H4 (cell line): Measurements from ENCODE around the gene ITPA. TPM values are rescaled to one million over a fixed set of nuclear protein-coding genes. Genes with fewer than 3 reads are reported as not detected.

Source experiments
- DNase-seq: peaks from one replicate; pipeline ENCODE4 v3.0.0-alpha.2; 2015; ENCODE audit warnings: low spot score
- total RNA-seq: library from RNA; depleted of rRNA; stranded (reverse); fragments of >200 nt; shearing (Covaris generic); gene quantifications from 2 replicates; pipeline ENCODE4 v1.2.3, GENCODE V29; 2014; rRNA removed

The ITPA gene
- total RNA-seq = 55.6 and 70.1 TPM in 2 replicates

DNA sequence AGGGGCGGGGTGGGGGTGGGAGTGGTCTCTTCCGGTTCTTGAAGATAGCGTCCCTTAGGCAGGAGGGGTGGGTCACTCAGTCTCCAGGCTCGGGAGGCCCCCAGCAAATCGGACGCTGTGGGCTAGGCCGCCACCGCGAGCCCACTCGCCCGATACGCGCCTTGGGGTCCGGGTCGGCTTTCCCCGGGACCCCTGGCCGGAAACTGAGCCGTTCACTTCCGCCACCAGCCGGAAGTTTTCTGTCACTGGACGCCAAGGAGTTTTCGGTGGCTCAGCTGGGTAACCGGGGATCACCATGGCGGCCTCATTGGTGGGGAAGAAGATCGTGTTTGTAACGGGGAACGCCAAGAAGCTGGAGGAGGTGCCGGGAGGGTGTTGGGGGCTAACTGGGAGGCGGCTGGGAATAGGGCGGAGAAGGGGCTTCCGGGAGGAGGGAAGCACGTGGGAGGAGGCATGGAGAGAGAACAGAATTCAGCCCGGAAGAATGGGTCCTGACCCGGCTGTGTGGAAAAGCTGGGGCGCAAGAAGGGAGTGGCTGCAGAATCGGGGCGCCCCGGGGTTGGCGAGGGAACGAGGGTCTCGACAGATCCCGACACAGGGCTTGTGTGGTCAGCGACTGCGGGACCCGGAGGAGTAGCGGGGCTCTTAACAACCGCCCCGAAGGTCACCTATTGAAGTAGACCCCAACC is at the start of gene ITPA:
TSS of gene ITPA (plus strand) at position 242 of the 689 bp plus-strand sequence. CDS start at position 296, 54 bp downstream.
- no peak for DNase-seq

DNA sequence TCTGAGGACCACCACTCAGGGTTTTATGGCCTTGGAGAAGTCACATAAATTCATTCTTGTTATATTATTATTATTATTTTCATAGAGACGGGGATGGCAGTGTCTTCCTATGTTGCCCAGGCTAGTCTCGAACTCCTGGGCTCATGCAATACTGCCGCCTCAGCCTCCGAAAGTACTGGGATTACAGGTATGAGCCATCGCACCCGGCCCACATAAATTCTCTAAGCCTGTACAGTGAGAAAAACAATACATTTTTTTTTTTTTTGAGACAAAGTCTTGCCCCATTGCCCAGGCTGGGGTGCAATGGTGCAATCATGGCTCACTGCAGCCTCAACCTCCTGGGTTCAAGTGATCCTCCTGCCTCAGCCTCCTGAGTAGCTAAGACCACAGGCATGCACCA is 48.9 kb upstream of the ITPA start:
- no peak for DNase-seq

DNA sequence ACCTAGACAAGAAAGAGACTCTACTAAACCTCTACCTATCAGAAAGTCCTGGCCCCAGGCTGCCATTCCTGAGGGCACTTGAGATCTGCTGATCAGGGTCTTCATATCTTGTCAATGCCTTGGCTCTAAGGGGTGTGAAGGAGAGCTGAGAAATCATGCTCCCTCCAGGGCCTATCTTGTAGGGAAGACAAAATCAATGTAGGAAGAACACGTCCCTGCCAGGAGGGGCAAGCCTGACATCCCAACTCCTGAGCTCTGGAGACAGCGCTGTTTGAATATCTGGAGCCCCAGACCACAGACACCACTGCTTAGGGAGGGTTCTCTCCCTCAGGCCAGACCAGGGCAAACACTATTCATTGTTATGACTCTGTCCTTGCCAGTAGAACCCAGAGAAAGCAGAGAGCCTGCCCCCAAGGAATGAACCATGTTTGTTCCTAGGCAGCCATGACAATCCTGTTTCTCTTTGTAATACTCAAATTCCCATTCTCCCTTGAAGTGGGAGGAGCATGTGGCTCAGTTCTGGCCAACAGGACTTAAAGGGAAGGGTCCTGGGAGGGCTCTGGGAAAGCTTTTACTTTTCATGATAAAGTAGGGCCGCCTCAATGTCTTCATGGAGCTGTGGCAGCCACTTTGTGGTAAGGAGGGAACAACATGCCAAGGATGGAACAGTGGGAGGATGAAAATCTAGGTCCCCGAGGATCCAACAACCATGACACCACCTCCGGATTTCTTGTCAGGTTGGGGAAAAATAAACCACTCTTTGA is 47.8 kb upstream of the ITPA start:
- DNase-seq = no peak

DNA sequence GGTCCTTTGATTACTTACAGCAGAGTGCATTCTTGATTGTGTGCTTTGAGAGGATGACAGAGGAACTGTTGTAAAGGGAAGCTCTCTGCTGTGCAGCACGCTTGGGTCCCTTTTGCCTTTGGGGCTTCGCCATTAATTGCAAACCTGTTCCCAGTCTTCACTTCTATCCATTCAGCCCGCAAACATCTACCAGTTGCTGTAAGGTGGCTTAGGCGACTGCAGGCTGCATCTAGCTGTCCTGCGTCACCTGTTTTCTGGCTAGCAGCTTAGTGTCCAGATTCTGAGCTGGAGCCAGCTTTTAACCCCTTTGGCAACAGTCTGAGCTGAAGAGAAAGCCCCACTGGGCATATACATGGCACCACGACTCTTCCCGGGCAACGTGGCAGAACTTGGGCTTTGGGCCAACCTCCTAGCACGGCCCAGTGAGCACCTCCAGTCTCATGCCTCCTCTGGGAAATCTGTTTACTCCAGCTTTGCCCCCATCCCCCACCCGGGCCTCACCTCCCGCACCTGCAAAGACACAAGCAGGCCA is 47.2 kb upstream of the ITPA start:
- DNase-seq = no peak

DNA sequence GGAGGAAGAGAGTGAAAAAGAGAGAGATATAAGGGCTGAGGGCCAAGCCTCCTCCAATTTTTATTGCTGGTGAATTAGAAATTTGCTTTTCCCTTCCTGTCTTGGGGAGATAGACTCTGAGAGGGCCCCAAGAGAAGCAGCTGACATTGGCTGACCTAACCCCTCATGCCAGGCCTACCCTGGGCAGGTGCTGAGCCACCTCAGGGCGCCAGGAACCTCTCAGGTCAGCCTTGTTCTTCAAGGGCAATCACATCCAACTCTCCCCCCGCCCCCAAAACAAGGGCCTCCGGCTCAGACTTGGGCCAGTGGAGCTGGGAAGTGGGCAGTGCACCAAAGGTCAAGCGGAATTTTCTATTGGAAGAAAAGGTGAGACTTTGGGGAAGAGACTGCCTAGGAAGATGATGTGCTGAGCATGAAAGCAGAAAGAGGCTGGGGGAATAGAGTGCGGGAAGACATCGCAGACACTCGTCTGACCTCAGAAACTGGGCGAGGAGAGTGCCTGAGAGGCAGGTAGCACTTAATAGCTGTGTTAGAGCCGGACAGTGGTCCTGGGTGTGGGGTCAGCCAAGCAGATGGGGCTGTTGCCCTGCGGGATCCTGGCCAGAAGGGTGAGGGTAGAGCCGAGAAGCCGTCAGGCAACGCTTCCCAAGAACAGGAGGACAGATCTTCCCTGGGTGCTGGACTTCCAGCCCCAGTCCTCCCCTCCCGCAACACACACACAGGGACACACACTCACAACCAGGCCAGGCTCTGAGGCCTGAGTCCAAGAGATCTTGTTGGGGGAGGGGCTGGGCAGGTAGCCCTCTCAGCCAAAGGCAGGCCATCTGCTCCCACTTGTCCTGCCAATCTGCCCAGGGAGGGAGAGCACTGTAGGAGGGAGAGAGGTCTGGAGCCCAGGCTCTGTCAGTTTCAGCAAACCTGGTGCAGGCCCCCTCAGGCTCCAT is 45.9 kb upstream of the ITPA start:
- DNase-seq = no peak

DNA sequence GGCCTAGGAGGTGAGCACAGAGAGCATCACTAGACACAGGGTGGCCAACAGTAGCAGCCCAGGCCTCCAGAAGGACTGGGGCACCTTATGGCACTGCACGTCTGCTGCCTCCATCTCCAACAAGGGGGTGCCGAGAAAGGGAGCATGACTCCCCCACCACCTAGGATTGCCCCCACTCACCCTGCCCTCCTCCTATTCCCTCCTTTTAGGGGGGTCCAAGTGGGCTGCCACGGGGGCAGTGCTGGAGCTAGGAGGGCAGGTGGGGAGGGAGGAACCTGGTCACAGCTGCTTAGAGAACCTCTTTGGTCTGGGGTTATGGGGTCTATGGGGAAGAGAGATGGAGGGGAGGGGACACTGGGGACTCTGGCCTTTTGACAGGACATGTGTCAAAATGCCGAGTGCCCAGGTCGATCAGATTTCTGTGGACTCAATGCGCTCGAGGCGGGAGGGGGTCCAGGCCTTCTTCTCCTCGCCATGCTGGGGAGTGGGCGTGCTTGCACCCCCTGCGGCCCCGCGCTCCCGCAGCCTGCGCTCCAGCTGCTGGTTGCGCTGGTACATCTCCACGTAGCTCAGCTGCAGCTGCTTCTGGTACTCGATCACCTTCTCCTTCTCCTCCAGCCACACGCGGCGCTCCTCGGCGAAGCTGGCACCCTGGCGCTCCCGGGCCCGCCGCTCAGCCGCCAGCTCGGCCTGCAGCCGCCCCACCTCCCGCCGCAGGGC is 45.1 kb upstream of the ITPA start:
- DNase-seq = no peak

DNA sequence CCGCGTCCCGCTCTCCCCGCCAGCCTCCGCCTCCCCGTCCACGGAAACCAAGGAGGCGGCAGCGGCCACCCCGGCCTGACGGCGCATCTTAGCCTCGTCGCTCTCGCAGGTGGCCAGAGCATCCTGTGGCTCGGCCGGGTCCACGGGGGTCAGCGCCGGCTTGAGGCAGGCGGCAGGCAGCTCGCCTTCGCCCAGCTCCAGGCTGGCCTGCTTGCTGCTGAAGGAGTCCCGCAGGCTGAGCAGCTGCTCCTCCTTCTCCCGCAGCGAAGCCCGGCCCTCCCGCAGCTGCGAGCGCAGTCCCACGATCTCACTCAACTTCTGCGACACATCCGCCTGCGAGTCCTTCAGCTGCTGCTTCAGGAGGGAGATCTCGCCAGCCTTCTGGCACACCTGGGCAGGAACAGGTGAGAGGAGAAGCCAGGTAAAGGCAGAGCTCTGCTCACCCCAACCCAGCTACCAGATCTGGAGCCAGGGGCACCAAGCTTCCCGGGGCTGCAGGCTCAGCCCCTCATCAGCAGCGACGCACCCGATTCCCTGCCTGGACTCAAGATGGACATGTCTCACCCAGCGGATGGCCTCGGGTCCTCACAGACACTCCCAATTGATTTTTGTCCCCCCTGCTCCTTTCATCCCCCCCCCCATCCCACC is 44.4 kb upstream of the ITPA start:
- no peak for DNase-seq

DNA sequence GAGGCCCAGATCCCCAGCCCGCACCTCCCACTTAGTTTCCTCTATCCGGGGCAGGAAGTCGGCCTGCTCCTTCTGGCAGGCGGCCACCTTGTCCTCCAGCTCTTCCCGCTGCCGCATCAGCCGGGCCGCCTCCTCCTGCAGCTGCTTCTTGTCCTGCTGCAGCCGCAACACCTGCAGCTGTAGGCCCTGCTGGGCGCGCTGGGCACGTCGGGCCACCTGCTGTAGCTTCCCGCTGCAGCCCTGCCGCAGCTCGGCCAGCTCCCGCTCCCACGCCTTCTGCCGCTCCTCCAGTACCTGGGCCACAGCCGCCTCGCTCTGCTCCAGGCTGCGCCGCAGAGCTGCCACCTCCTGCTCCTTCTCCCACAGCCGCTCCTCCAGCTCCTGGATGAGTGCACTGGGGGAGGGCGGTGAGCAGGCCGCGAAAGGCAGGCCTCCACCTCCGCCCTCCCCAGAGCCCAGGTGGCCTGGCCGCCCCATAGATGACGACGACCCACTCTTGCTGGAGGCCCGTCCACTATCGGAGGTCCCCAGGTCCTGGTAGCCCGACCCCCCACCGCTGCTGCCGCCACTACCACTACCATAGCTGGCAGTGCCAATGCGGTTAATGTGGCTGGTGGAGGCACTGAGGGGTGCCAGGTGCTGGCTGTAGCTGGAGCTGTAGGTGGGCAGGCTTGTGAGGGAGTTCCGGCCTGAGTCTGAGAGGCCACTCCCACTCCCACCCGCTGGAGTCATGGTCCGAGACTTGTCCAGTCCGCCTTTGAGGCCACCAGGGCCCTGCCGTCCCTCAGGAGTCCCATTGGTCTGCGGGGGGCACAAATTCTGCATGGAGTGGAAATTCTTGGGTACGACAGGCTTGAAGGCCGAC is 43.6 kb upstream of the ITPA start:
- no peak for DNase-seq

DNA sequence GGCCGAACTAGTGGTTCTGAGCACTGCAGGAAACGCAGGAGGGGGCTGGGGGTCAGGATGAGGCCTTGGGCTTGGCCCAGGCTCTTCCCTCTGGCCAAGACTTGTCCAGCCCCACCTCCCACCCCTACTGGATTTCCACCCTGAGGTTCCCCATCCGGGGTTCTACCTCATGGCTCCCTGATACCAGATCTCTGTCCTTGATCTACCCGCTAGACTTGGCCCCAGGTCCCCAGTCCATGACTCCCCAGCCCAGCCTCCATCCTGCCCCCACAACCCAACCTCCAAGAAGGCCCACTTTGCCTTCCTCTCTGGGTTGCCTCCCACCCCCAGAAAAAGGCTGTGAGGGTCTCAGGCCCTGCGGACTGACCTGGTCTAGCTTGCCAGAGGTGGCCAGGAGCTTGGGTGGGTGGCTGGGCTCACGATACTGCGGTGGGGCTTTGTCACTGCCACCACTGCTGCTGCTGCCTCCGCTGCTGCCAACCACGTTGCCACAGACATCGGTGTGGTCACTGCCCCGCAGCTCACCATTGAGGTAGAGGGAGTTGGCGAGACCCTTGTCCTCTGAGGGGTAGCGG is 42.9 kb upstream of the ITPA start:
- no peak for DNase-seq

DNA sequence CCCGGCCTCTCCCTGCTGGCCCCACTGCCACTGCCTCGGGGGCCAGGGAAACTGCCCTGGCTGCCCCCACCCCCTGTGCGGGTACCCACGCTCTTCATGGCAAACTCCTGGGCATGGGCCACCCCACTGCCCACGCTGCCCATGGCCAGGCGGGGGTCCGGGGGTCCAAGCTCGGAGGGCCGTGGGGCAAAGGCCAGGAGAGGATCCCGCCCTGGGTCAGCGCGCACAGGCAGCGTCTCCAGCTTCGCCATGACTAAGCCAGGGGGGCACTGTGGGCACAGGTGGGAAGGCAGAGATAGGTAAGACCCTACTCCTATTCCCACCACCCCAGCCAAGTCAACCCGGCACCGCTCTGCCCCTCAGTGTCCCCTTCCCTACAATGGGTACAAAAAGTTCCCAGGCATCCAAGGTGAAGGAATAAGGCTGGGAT is 42.4 kb upstream of the ITPA start:
- DNase-seq = no peak

DNA sequence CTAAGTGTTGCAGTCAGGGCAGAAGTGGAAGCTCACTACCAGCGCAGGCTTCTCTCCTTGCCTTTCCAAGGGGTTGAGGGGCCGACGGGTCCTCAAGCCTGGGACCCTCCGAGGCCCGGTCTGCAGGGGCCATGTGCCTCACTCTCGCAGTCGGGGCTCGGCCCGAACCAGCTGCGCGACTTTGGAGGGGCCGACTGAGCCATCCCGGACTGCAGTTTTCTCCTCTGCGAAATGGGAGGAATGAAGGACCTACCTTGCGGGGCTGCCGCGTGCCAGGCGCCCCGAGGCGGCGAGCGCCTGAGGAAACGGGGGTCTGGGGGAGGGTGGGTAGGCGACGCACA is 41.6 kb upstream of the ITPA start:
- no peak for DNase-seq

DNA sequence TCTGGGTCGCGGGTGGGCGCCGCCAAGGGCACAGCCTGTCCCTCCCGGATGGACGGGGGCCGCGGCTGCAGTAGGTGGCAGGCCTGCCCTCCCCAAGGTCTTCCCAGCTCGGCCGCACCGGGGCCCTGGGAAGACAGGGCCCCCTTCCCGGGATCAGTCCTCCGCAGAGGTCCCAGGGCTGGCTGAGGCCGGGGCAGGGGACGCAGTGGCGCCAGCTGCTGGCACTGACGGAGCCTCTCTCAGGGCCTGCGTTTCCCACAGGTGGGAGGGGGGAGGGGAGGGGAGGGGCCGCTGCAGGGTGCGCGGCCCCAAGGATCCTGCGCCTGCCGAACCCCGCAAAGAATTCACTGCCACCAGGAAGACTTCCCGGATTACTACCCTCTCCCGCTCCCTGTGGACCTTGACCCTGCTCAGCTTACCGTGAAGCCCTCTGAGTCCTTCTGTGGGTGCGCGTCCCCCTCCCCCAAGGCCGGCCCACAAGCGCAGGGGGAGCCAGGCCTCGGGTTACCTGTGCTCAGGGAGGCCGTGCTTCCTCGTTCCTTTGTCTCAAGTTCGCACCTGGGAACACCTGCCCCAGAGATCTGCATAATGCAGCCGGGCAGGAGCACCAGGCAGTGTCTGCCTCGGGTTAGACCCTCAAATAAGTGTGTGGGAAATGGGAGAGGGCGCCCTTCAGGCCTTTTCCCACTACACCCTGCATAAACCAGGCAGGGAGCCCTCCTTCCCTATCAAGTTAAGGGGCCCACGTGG is 41.0 kb upstream of the ITPA start:
- no peak for DNase-seq

DNA sequence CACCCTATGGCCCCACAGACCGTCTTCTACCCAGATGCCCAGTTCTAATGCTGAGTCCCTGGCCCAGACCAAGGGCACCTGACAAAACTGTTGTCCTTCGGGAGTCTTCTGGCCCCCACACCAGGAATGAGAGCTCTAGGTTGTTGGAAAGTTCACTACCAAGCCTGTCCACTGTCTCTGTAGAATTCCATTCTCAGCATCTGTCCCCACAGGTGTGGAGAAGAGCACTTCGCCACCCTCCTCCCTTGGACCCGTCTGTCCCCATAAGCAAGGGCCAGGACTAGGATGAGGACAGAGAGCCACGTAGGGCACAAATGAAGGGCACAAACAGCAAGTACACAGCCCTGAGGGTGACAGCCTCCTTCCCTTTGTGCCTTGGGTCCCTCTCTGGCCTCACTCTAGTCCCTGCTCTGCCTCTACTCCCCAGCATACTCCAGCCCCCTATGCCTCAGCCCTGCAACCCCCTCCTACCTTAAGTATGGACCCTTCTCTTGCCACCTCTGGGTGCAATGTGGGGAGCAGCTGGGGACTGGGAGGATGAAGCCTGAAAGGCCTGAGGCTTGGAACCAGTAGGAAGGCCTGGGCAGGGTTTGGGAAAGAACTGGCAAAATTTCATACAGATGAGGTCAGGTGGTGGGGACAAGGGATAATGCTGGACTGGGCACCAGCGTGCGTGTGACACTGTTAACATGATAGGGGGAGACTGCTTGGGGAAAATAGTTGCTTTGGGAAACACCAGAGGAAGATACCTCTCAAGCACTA is 40.3 kb upstream of the ITPA start:
- no peak for DNase-seq

DNA sequence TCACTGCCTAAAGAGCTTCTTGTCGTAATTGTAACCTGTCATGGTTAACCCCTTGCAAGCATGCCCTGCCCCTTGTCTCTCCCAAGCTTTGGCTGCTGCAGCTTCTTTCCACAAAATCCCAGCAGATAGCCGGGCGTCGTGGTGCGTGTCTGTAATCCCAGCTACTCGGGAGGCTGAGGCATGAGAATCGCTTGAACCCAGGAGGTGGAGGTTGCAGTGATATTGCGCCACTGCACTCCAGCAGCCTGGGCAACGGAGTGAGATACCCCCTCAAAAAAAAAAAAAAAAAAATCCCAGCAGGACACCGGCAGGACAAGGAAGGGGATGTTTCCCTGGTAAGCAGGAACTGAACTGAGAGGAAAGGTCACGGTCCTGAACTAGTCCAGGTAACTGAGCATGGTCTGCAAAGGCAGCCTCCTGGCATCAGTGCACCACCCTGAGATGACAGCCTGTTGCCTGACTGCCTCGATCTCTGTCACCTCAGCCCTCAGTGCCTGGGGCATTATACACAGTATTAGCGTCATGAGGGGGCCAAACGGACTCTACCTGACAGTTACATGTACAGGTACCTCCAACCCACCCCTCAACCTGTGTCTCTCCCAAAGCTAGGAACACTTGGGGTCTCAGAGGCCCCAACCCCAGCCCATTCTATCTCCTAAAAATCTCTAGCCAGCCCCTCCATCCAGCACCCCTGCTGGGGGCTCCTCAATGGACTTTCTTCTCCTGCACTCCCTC is 37.7 kb upstream of the ITPA start:
- no peak for DNase-seq

DNA sequence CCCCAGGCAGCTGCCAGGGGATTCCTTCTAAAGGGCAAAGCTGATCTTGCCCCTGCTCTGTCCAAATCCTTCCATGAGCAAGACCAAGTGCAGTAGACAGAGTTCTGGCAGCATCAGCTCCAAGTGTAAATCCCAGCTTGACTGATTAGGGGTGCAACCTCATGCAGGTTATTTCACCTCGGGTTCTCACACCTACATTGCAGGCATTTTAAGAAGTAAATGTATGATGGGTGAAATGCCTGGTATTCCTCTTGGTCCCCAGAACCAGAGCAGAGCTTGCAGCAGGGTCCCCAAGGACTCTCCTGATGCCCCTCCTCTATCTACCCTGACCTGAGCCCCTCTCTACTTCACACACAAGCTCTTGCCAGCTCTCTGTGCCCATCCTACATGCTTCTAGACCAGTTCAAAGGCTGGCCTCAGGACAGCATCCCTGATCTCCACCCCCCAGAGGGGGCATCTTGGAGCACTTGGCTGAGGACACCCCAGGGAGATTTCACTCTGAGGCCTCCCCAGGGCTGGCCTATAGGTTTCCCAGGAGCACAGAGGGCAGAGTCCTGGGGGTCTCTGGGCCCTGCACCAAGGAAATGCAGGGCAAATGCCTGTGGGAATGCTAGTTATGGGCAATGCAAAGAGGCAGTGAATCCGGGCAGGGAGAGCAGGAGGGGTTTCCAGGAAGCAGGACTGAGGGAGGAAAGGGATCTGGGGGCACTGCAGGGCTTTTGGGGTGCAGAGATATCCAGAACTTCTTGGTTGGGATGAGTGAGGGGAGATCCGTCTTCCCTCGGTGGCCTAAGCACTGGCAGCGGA is 37.0 kb upstream of the ITPA start:
- no peak for DNase-seq

DNA sequence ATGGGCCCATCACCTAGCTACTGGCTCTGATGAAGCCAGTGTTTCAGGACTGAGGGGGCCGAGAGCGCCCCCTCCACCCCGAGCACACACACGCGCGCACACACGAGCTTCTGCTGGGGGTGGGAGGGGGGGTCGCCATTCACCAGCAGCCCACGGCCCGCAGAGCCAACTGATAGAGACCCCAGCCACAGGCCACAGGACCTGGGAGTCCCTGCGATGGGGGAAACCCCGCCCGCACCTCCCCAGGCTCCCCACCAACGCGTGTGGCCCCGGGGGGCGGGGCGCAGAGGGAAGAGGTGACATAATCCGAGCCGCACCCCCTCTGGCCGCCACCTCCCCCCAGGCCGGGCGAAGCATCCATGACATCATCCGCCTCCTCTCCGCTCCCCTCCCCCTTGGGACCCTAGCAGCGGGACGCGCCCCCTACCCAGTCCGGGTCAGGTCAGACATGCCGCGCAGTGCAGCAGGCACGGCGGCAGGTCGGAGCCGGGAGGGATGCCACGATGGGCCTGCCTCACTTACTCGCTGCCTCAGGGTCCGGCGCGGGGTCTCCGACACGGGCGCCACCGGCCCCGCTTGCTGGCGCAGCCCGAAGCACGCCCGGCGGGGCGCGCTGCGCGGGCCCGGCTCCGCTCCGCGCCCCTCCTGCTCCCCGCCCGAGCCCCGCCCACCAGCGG is 36.2 kb upstream of the ITPA start, which contains the start of gene LZTS3:
TSS of gene LZTS3 (minus strand) at position 617 of the 677 bp plus-strand sequence. CDS start 6,386 bp downstream, outside the sequence.
- DNase-seq = peak; percentile 58
